Kidney epithelial cell (primary cell): ENCODE data around the gene MYOM1. TPM values are rescaled to one million over a fixed set of nuclear protein-coding genes. Genes with fewer than 3 reads are reported as not detected.

Experiments
- DNase-seq: peaks from one replicate; pipeline ENCODE4 v3.0.0-alpha.2; 2010; ENCODE audit warnings: low read depth
- H3K27me3 ChIP-seq: 2 replicates; pipeline ENCODE4 v1.6.0; 2011; ENCODE audit warnings: low read length; ENCODE audit not compliant: control insufficient read depth, insufficient read depth
- H3K36me3 ChIP-seq: 2 replicates; pipeline ENCODE4 v1.5.1; 2011; ENCODE audit warnings: low read length; ENCODE audit not compliant: control insufficient read depth, insufficient read depth
- H3K4me3 ChIP-seq: 2 replicates; pipeline ENCODE4 v1.5.1; 2011; ENCODE audit warnings: low read depth, mild to moderate bottlenecking, control low read depth, low read length
- total RNA-seq: library from RNA; depleted of rRNA; stranded (reverse); fragments of >200 nt; gene quantifications from 2 replicates; pipeline ENCODE4 v1.2.3, GENCODE V29; 2015
- TF ChIP-seq, protein P1 (sequence below): IDR thresholded peaks from 2 replicates; pipeline ENCODE4 v1.5.1; 2011; ENCODE audit warnings: mild to moderate bottlenecking, moderate library complexity, low read length, control low read depth, inconsistent platforms; ENCODE audit not compliant: insufficient read depth, poor library complexity, severe bottlenecking

MYOM1 gene
- total RNA-seq, 1 donor from 2014 or later, result 0.04 TPM

DNA sequence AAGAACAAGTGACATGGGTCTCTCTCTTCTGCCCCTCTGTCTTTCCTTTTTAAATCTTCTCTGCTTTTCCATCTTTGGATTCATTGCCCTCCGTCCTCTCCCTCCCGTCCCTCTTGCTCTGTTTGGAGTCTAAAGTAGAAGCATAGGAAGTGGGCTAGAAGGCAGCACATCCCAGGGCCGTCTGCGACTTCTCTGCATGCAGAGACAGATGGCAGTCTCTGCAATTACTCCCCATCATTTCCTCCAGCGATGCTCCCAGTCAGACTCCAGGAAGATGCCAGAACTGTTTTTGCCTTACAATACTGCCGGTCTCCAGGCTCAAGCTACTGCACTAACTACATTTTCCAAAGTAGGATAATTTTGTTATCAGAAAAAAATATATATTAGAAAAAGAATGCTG, 171.6 kb downstream of the MYOM1 start:
- Histone ChIP-seq H3K36me3 (no peaks in the 10 kb centered on the region), H3K4me3 (no peak overlapping the region), H3K27me3 (no peaks in the 10 kb centered on the region)
- TF ChIP-seq, protein P1, sequence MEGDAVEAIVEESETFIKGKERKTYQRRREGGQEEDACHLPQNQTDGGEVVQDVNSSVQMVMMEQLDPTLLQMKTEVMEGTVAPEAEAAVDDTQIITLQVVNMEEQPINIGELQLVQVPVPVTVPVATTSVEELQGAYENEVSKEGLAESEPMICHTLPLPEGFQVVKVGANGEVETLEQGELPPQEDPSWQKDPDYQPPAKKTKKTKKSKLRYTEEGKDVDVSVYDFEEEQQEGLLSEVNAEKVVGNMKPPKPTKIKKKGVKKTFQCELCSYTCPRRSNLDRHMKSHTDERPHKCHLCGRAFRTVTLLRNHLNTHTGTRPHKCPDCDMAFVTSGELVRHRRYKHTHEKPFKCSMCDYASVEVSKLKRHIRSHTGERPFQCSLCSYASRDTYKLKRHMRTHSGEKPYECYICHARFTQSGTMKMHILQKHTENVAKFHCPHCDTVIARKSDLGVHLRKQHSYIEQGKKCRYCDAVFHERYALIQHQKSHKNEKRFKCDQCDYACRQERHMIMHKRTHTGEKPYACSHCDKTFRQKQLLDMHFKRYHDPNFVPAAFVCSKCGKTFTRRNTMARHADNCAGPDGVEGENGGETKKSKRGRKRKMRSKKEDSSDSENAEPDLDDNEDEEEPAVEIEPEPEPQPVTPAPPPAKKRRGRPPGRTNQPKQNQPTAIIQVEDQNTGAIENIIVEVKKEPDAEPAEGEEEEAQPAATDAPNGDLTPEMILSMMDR, result no peak
- DNase-seq, result no peak

DNA sequence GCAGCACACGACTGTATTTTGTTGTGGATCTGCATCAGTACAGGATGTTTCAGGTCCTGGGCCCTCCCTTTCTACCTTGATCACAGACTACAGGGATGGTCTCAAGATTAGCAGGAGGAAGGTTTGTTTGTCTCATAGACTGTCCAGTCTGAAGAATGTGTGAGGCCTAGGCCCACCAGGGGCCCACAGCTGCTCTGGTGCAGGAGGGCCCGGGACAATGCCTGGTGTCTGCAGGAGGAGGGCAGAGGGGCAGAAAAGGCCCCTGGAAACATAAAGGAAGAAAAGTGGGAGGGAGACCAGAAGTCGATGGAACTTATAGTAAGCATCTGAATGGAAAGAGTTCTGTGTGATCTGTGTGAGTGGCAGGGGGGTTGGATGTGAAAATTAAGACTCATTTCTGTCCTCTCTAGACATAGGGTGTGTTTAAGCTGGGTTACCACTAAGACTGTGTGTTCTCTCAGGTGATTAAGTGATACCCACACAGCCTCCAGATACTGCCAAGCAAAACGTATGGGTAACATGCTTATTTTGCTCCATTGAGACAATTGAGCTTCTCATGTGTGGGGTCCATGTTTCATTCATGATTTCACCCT, 173.5 kb downstream of the MYOM1 start:
- no peaks in the 10 kb centered on the region for H3K27me3 ChIP-seq

DNA sequence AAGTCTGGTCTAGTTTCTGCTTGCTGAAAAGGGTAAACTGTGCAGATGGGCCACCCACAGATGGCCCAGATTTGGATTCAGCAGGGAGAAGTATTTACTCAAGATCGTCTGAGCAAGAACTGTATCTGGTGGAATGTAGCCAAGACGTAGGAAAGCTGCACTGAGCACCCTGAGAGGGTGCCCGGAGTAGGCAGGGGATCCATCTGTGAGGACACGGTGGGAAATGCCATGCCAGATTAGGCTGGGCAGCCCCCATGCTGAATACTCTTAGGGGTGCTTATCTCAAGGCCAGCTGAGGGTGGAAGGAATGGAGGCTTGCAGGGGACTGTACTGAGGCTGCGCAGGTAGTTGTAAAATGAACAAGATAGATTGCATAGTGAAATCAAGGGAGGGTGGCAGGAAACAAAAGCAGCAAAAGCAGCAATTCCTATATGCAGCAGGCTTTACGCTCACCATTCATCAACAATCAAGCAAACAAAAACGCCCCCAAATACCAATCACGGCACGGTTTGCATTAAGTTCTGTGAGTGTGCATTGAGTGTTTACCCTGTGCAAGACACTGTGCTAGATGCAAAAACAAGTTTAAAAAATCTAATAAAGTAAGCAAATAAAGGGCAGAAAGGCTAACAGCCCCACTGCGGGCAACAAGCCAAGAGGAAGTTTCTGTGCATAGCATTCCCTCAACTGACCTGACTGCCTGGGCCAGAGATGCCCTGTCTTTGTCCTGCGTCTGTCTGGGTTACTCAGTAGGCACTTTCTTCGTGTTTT, 174.7 kb downstream of the MYOM1 start:
- DNase-seq, result no peak
- TF ChIP-seq, protein P1, result no peak
- H3K36me3 ChIP-seq, result no peaks in the 10 kb centered on the region
- no peak overlapping the region for H3K4me3 ChIP-seq
- no peaks in the 10 kb centered on the region for H3K27me3 ChIP-seq

More for the DNA sequence above, 173.5 kb downstream of the MYOM1 start:
- Histone ChIP-seq H3K4me3 (no peak overlapping the region), H3K36me3 (no peaks in the 10 kb centered on the region)
- TF ChIP-seq, protein P1, result no peak
- no peak for DNase-seq

DNA sequence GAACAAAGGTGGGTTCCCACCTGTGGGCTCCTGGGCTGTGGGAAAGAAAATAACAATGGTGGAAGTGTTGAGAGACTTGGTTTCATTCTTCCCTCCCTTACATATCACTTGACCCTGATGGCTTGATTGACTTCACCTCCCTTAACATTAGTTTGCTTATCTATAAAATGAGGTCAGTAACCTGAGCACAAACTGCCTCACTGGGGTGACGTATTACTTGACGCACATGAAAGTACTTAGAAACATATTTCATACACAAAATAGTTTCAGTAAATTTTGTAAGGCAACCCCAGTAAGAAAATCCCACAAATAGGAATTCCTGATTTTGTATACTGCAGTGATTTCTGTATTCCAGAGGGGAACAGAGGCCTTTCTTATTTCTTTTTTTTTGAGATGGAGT, 177.4 kb downstream of the MYOM1 start:
- TF ChIP-seq, protein P1, result no peak
- Histone ChIP-seq H3K4me3 (no peak overlapping the region), H3K36me3 (no peaks in the 10 kb centered on the region), H3K27me3 (no peaks in the 10 kb centered on the region)
- DNase-seq, result no peak

DNA sequence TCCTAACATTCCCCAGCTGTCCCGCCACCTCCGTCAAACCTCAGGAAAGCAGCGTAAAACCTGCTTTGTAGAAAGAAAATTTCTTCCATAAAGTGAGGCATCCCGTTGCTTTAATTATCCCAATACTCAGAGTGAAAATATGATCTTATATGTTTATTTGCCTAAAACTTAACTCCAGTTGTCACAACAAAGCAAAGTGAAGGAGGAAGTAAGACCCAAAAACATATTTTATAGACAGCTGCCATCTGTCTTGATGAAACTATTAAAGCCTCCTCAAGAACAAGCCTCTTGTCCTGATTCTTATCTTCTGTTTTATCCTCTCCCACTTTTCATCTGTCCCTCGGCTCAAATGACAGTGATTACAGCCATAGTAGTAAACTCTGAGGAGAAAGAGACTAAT, 177.9 kb downstream of the MYOM1 start:
- H3K27me3 ChIP-seq, result no peaks in the 10 kb centered on the region
- no peak overlapping the region for H3K4me3 ChIP-seq
- no peaks in the 10 kb centered on the region for H3K36me3 ChIP-seq
- TF ChIP-seq, protein P1, result no peak
- no peak for DNase-seq

DNA sequence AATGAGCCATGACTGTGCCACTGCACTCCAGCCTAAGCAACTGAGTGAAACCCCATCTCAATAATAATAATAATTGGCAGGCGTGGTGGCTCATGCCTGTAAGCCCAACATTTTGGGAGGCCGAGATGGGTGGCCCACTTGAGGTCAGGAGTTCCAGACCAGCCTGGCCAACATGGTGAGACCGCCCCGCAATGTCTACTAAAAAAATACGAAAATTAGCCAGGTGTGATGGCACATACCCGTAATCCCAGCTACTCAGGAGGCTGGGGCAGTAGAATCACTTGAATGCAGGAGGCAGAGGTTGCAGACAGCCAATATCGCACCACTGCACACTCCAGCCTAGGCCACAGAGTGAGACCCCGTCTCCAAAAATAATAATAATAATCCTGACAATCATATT, 178.9 kb downstream of the MYOM1 start:
- no peak for DNase-seq
- H3K36me3 ChIP-seq, result no peaks in the 10 kb centered on the region
- H3K27me3 ChIP-seq, result no peaks in the 10 kb centered on the region
- H3K4me3 ChIP-seq, result no peak overlapping the region
- TF ChIP-seq, protein P1, result no peak
